ENCODE results near the gene LRMDA.

DNA sequence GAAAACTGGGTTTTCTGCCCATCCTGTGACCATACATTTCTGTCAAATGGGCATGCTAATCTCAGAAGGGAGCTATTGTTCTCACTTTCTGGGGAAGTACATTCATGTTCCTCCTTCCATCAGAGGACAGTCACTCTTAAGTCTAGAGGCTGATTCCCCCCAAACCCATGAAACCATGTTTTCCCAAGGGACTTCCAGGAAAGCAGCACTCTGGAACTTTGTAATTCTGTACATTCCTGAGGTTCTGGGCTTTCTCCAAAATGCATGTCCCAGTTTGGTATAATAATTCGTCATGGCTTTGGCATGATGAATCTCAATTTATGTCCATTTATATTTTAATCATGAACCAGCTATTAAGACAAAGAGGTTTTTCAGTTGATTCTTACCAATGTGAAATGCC, 688.1 kb downstream of the LRMDA start:
- TF ChIP-seq, protein P1, sequence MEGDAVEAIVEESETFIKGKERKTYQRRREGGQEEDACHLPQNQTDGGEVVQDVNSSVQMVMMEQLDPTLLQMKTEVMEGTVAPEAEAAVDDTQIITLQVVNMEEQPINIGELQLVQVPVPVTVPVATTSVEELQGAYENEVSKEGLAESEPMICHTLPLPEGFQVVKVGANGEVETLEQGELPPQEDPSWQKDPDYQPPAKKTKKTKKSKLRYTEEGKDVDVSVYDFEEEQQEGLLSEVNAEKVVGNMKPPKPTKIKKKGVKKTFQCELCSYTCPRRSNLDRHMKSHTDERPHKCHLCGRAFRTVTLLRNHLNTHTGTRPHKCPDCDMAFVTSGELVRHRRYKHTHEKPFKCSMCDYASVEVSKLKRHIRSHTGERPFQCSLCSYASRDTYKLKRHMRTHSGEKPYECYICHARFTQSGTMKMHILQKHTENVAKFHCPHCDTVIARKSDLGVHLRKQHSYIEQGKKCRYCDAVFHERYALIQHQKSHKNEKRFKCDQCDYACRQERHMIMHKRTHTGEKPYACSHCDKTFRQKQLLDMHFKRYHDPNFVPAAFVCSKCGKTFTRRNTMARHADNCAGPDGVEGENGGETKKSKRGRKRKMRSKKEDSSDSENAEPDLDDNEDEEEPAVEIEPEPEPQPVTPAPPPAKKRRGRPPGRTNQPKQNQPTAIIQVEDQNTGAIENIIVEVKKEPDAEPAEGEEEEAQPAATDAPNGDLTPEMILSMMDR (IDR thresholded peaks at IDR 0.05), result no peak
- TF ChIP-seq POLR2A (IDR thresholded peaks at IDR 0.05) (no peak), POLR2AphosphoS5 (IDR thresholded peaks at IDR 0.05) (no peak)

Data from sigmoid colon (tissue), 4 donors.